Measurements from ENCODE around the gene SCAMP4.

The SCAMP4 gene

GRCh38 chr19:1947651-1948209, 42.5 kb downstream of the SCAMP4 start:
- H3K18ac ChIP-seq (ENCODE audit: low read length) = no peak overlapping the region
- H2AK5ac ChIP-seq (ENCODE audit: low read length) = no peak overlapping the region
- H3K27me3 ChIP-seq (ENCODE audit: insufficient read depth, low read length) = no peaks in the 10 kb centered on the region
- no peak overlapping the region for H3K4me2 ChIP-seq (ENCODE audit: low read length)
- H4K91ac ChIP-seq (ENCODE audit: low read depth, low read length) = no peak overlapping the region
- no peak overlapping the region for H2BK5ac ChIP-seq (ENCODE audit: low read depth, low read length, poor library complexity)
- H3K79me2 ChIP-seq (ENCODE audit: control insufficient read depth, insufficient read depth, low read length, poor library complexity) = peaks cover 48% of the 10 kb centered on the region
- no peak overlapping the region for H2BK120ac ChIP-seq (ENCODE audit: insufficient read depth, low read length, poor library complexity)
- H3K4me1 ChIP-seq (ENCODE audit: control insufficient read depth in 1 of 2, insufficient read depth in 2 of 2, low read length in 2 of 2) = peaks cover 5 to 10% of the 10 kb centered on the region in 2 experiments
- no peak overlapping the region for H3K23ac ChIP-seq (ENCODE audit: low read length)
- H3K79me1 ChIP-seq (ENCODE audit: low read length) = no peaks in the 10 kb centered on the region
- no peak overlapping the region for H3K14ac ChIP-seq (ENCODE audit: low read length)
- peaks cover 3% of the 10 kb centered on the region for H3K9me3 ChIP-seq (ENCODE audit: insufficient read depth, low read depth, low read length)
- peaks cover 22 to 26% of the 10 kb centered on the region in 2 experiments for H3K36me3 ChIP-seq (ENCODE audit: control insufficient read depth in 1 of 2, insufficient read depth in 2 of 2, low read length in 2 of 2)
- no peak overlapping the region for H2BK12ac ChIP-seq (ENCODE audit: low read length)
- H3K4ac ChIP-seq (ENCODE audit: low read depth, low read length) = peak overlapping the region; percentile 60
- peak; percentile 52 to 55 for DNase-seq
- no CpG with 5 or more reads among the region's 34 CpGs for WGBS (ENCODE audit: extremely low coverage, insufficient coverage, insufficient read length)
- H3K9ac ChIP-seq (ENCODE audit: low read length) = no peak overlapping the region
- no peak overlapping the region for H3K27ac ChIP-seq (ENCODE audit: low read depth, low read length)
- no peak overlapping the region for H3K4me3 ChIP-seq (ENCODE audit: low read depth, low read length)
- no peak overlapping the region for H2AFZ ChIP-seq (ENCODE audit: insufficient read depth, low read length, poor library complexity)
- H4K12ac ChIP-seq (ENCODE audit: low read depth, low read length) = no peak overlapping the region
- H4K8ac ChIP-seq (ENCODE audit: low read depth, low read length) = no peak overlapping the region

DNA sequence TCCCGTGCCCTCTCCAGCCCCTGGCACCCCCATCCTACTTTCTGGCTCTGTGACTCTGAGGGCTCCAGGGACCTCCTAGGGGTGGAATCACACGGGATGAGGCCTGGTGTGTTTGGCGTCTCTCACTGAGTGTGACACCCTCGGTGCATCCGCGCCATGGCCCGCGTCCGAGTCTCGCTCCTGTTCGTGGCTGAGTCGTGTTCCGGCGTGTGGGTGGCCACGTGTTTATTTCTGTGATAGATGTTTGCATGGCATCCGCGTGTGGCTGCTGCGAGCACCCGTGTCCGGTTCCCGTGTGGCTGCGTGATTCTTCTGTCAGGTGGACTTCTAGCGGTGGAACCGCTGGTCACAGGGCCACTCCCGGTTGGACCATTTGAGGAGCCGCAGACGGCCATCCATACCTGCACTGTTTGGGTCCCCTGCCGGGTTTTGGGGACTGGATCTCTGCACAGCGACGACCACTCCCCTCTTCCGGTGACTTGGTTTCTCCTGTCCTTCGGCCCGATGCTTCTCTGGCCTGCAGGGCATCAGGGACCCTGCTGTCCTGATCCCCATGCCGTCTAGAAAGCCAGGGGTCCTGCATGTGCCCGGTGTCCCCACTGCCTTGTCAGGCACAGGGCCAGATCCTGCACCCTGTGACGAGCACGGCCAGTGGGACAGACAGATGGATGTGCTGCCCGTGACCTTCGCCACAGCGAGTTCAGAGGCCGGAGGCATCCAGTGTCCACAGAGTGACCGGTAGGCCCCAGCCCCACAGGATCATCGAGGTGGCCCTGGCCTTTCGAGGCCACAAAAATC, 44.3 kb downstream of the SCAMP4 start:
- H3K23ac ChIP-seq (ENCODE audit: low read length) = no peak overlapping the region
- peaks cover 38 to 40% of the 10 kb centered on the region in 2 experiments for H3K36me3 ChIP-seq (ENCODE audit: control insufficient read depth in 1 of 2, insufficient read depth in 2 of 2, low read length in 2 of 2)
- peaks cover 0 to 5% of the 10 kb centered on the region in 2 experiments for H3K4me1 ChIP-seq (ENCODE audit: control insufficient read depth in 1 of 2, insufficient read depth in 2 of 2, low read length in 2 of 2)
- no peak overlapping the region for H2BK5ac ChIP-seq (ENCODE audit: low read depth, low read length, poor library complexity)
- no peak overlapping the region for H4K12ac ChIP-seq (ENCODE audit: low read depth, low read length)
- no peak overlapping the region for H3K4me2 ChIP-seq (ENCODE audit: low read length)
- no peaks in the 10 kb centered on the region for H3K27me3 ChIP-seq (ENCODE audit: insufficient read depth, low read length)
- H3K18ac ChIP-seq (ENCODE audit: low read length) = peak overlapping the region; percentile 54
- no peak overlapping the region for H3K27ac ChIP-seq (ENCODE audit: low read depth, low read length)
- no peak for DNase-seq
- H2AK5ac ChIP-seq (ENCODE audit: low read length) = no peak overlapping the region
- H3K4ac ChIP-seq (ENCODE audit: low read depth, low read length) = peak overlapping the region; percentile 80
- H2AFZ ChIP-seq (ENCODE audit: insufficient read depth, low read length, poor library complexity) = no peak overlapping the region
- no peak overlapping the region for H3K4me3 ChIP-seq (ENCODE audit: low read depth, low read length)
- H3K9me3 ChIP-seq (ENCODE audit: insufficient read depth, low read depth, low read length) = peaks cover 3% of the 10 kb centered on the region
- H2BK120ac ChIP-seq (ENCODE audit: insufficient read depth, low read length, poor library complexity) = no peak overlapping the region
- no peaks in the 10 kb centered on the region for H3K79me1 ChIP-seq (ENCODE audit: low read length)
- no peak overlapping the region for H3K14ac ChIP-seq (ENCODE audit: low read length)
- WGBS (ENCODE audit: extremely low coverage, insufficient coverage, insufficient read length) = no CpG with 5 or more reads among the region's 44 CpGs
- H3K79me2 ChIP-seq (ENCODE audit: control insufficient read depth, insufficient read depth, low read length, poor library complexity) = peaks cover 36% of the 10 kb centered on the region
- no peak overlapping the region for H4K8ac ChIP-seq (ENCODE audit: low read depth, low read length)
- no peak overlapping the region for H4K91ac ChIP-seq (ENCODE audit: low read depth, low read length)
- no peak overlapping the region for H2BK12ac ChIP-seq (ENCODE audit: low read length)
- no peak overlapping the region for H3K9ac ChIP-seq (ENCODE audit: low read length)

GRCh38 chr19:1950640-1951039, 45.4 kb downstream of the SCAMP4 start:
- WGBS (ENCODE audit: extremely low coverage, insufficient coverage, insufficient read length) = no CpG with 5 or more reads among the region's 16 CpGs
- H2BK120ac ChIP-seq (ENCODE audit: insufficient read depth, low read length, poor library complexity) = no peak overlapping the region
- H3K27me3 ChIP-seq (ENCODE audit: insufficient read depth, low read length) = no peaks in the 10 kb centered on the region

GRCh38 chr19:1952635-1953034, 47.4 kb downstream of the SCAMP4 start:
- Histone ChIP-seq H3K4ac (ENCODE audit: low read depth, low read length) (peak overlapping the region; percentile 82), H3K23ac (ENCODE audit: low read length) (no peak overlapping the region), H3K27ac (ENCODE audit: low read depth, low read length) (no peak overlapping the region), H3K9me3 (ENCODE audit: insufficient read depth, low read depth, low read length) (peaks cover 4% of the 10 kb centered on the region), H3K4me3 (ENCODE audit: low read depth, low read length) (no peak overlapping the region), H3K18ac (ENCODE audit: low read length) (peak overlapping the region; percentile 44), H2BK12ac (ENCODE audit: low read length) (no peak overlapping the region), H2BK120ac (ENCODE audit: insufficient read depth, low read length, poor library complexity) (no peak overlapping the region), H3K9ac (ENCODE audit: low read length) (no peak overlapping the region), H4K8ac (ENCODE audit: low read depth, low read length) (no peak overlapping the region), H3K4me2 (ENCODE audit: low read length) (no peak overlapping the region), H3K79me1 (ENCODE audit: low read length) (no peaks in the 10 kb centered on the region), H4K91ac (ENCODE audit: low read depth, low read length) (no peak overlapping the region), H2AK5ac (ENCODE audit: low read length) (no peak overlapping the region), H4K12ac (ENCODE audit: low read depth, low read length) (no peak overlapping the region), H3K27me3 (ENCODE audit: insufficient read depth, low read length) (no peaks in the 10 kb centered on the region), H3K79me2 (ENCODE audit: control insufficient read depth, insufficient read depth, low read length, poor library complexity) (peaks cover 20% of the 10 kb centered on the region), H3K4me1 (ENCODE audit: control insufficient read depth in 1 of 2, insufficient read depth in 2 of 2, low read length in 2 of 2) (peaks cover 0 to 2% of the 10 kb centered on the region in 2 experiments), H3K14ac (ENCODE audit: low read length) (no peak overlapping the region), H3K36me3 (ENCODE audit: control insufficient read depth in 1 of 2, insufficient read depth in 2 of 2, low read length in 2 of 2) (peaks cover 38% of the 10 kb centered on the region in 2 experiments), H2BK5ac (ENCODE audit: low read depth, low read length, poor library complexity) (no peak overlapping the region), H2AFZ (ENCODE audit: insufficient read depth, low read length, poor library complexity) (no peak overlapping the region)
- no CpG with 5 or more reads among the region's 21 CpGs for WGBS (ENCODE audit: extremely low coverage, insufficient coverage, insufficient read length)
- no peak for DNase-seq

More at GRCh38 chr19:1950640-1951039, 45.4 kb downstream of the SCAMP4 start:
- Histone ChIP-seq H4K91ac (ENCODE audit: low read depth, low read length) (no peak overlapping the region), H3K9me3 (ENCODE audit: insufficient read depth, low read depth, low read length) (peaks cover 5% of the 10 kb centered on the region), H3K79me1 (ENCODE audit: low read length) (no peaks in the 10 kb centered on the region), H4K12ac (ENCODE audit: low read depth, low read length) (no peak overlapping the region), H3K36me3 (ENCODE audit: control insufficient read depth in 1 of 2, insufficient read depth in 2 of 2, low read length in 2 of 2) (peaks cover 39 to 42% of the 10 kb centered on the region in 2 experiments), H3K4me2 (ENCODE audit: low read length) (no peak overlapping the region), H2AK5ac (ENCODE audit: low read length) (no peak overlapping the region), H3K23ac (ENCODE audit: low read length) (no peak overlapping the region), H3K4me1 (ENCODE audit: control insufficient read depth in 1 of 2, insufficient read depth in 2 of 2, low read length in 2 of 2) (peaks cover 0 to 5% of the 10 kb centered on the region in 2 experiments), H3K27ac (ENCODE audit: low read depth, low read length) (no peak overlapping the region), H2BK12ac (ENCODE audit: low read length) (no peak overlapping the region), H2AFZ (ENCODE audit: insufficient read depth, low read length, poor library complexity) (no peak overlapping the region), H2BK5ac (ENCODE audit: low read depth, low read length, poor library complexity) (no peak overlapping the region), H3K9ac (ENCODE audit: low read length) (no peak overlapping the region), H4K8ac (ENCODE audit: low read depth, low read length) (no peak overlapping the region), H3K18ac (ENCODE audit: low read length) (no peak overlapping the region), H3K4ac (ENCODE audit: low read depth, low read length) (peak overlapping the region; percentile 46), H3K79me2 (ENCODE audit: control insufficient read depth, insufficient read depth, low read length, poor library complexity) (peaks cover 27% of the 10 kb centered on the region), H3K4me3 (ENCODE audit: low read depth, low read length) (no peak overlapping the region), H3K14ac (ENCODE audit: low read length) (no peak overlapping the region)
- DNase-seq = no peak

Data from trophoblast cell (in vitro differentiated cells and primary cell).